ENCODE measurements around the gene CACNA2D3.

Gene CACNA2D3

GRCh38 chr3:54517424-54517823, 395.1 kb downstream of the CACNA2D3 start:
- Histone ChIP-seq H3K9me3 (ENCODE audit: severe bottlenecking) (no peaks in the 10 kb centered on the region), H3K27ac (no peak overlapping the region), H3K27me3 (ENCODE audit: insufficient read depth, low read depth, severe bottlenecking) (no peaks in the 10 kb centered on the region), H3K4me3 (ENCODE audit: low read depth, low read length) (no peak overlapping the region), H3K36me3 (no peaks in the 10 kb centered on the region)
- DNase-seq, result no peak
- no peak for TF ChIP-seq CTCF (IDR thresholded peaks at IDR 0.05; ENCODE audit: low read depth, low read length)

GRCh38 chr3:54518011-54518675, 395.8 kb downstream of the CACNA2D3 start:
- no peaks in the 10 kb centered on the region for H3K27me3 ChIP-seq (ENCODE audit: insufficient read depth, low read depth, severe bottlenecking)
- no peaks in the 10 kb centered on the region for H3K9me3 ChIP-seq (ENCODE audit: severe bottlenecking)
- no peaks in the 10 kb centered on the region for H3K36me3 ChIP-seq
- no peak overlapping the region for H3K4me3 ChIP-seq (ENCODE audit: low read depth, low read length)
- no peak overlapping the region for H3K27ac ChIP-seq
- TF ChIP-seq CTCF (IDR thresholded peaks at IDR 0.05; ENCODE audit: low read depth, low read length), result no peak
- DNase-seq, result no peak

GRCh38 chr3:54519493-54519892, 397.1 kb downstream of the CACNA2D3 start:
- no peaks in the 10 kb centered on the region for H3K9me3 ChIP-seq (ENCODE audit: severe bottlenecking)
- H3K4me3 ChIP-seq (ENCODE audit: low read depth, low read length), result no peak overlapping the region
- no peak for TF ChIP-seq CTCF (IDR thresholded peaks at IDR 0.05; ENCODE audit: low read depth, low read length)
- DNase-seq, result no peak
- H3K27ac ChIP-seq, result no peak overlapping the region
- no peaks in the 10 kb centered on the region for H3K36me3 ChIP-seq
- H3K27me3 ChIP-seq (ENCODE audit: insufficient read depth, low read depth, severe bottlenecking), result no peaks in the 10 kb centered on the region

- Histone ChIP-seq H3K27ac (no peak overlapping the region), H3K4me3 (ENCODE audit: low read depth, low read length) (no peak overlapping the region), H3K36me3 (no peaks in the 10 kb centered on the region), H3K9me3 (ENCODE audit: severe bottlenecking) (no peaks in the 10 kb centered on the region), H3K27me3 (ENCODE audit: insufficient read depth, low read depth, severe bottlenecking) (no peaks in the 10 kb centered on the region)
- TF ChIP-seq CTCF (IDR thresholded peaks at IDR 0.05; ENCODE audit: low read depth, low read length), result no peak
- DNase-seq, result no peak
Measured at GRCh38 chr3:54520060-54520459, 397.7 kb downstream of the CACNA2D3 start.

GRCh38 chr3:54527521-54527920, 405.2 kb downstream of the CACNA2D3 start:
- Histone ChIP-seq H3K36me3 (no peaks in the 10 kb centered on the region), H3K27ac (no peak overlapping the region), H3K4me3 (ENCODE audit: low read depth, low read length) (no peak overlapping the region), H3K27me3 (ENCODE audit: insufficient read depth, low read depth, severe bottlenecking) (no peaks in the 10 kb centered on the region), H3K9me3 (ENCODE audit: severe bottlenecking) (no peaks in the 10 kb centered on the region)
- no peak for TF ChIP-seq CTCF (IDR thresholded peaks at IDR 0.05; ENCODE audit: low read depth, low read length)
- no peak for DNase-seq

GRCh38 chr3:54527953-54528352, 405.6 kb downstream of the CACNA2D3 start:
- DNase-seq, result no peak
- Histone ChIP-seq H3K27me3 (ENCODE audit: insufficient read depth, low read depth, severe bottlenecking) (no peaks in the 10 kb centered on the region), H3K27ac (no peak overlapping the region), H3K9me3 (ENCODE audit: severe bottlenecking) (no peaks in the 10 kb centered on the region), H3K36me3 (no peaks in the 10 kb centered on the region), H3K4me3 (ENCODE audit: low read depth, low read length) (no peak overlapping the region)
- TF ChIP-seq CTCF (IDR thresholded peaks at IDR 0.05; ENCODE audit: low read depth, low read length), result no peak

Measured in WERI-Rb-1 (cell line).